MCF 10A (cell line): ENCODE data around the gene AMFR. TPM values are rescaled to one million over a fixed set of nuclear protein-coding genes. Genes with fewer than 3 reads are reported as not detected.

ENCODE experiments used
- BruUV-seq: library from RNA; stranded (reverse); fragments of 400-500 nt; replicated peaks from 2 replicates; lab custom pipeline; 2021; lab: Mats Ljungman, UMichigan
- CTCF ChIA-PET: fragments of 300-600 bp; sonication (Branson Sonifier 250); formaldehyde crosslinking; extraction: SDS; loops from one replicate; lab custom pipeline; 2021; ENCODE audit warnings: antibody characterized with exemption, inconsistent platforms; lab: Yijun Ruan, JAX
- POLR2A ChIA-PET: fragments of 300-600, 350-650 bp; sonication (Branson Sonifier 250); formaldehyde crosslinking; extraction: SDS; loops from one replicate; lab custom pipeline; 2020; ENCODE audit warnings: antibody characterized with exemption, inconsistent platforms; lab: Yijun Ruan, JAX
- DNase-seq: peaks from one replicate; pipeline ENCODE4 v3.0.0-alpha.2; 2018; ENCODE audit not compliant: unreplicated experiment
- H3K27ac Mint-ChIP-seq: one replicate; pipeline ENCODE4 v1.8.0; 2022; ENCODE audit warnings: mild to moderate bottlenecking, low read depth, mixed read lengths; ENCODE audit not compliant: unreplicated experiment
- H3K27me3 Mint-ChIP-seq: one replicate; pipeline ENCODE4 v1.8.0; 2022; ENCODE audit warnings: mixed read lengths; ENCODE audit not compliant: insufficient read depth, unreplicated experiment
- H3K36me3 Mint-ChIP-seq: one replicate; pipeline ENCODE4 v1.8.0; 2022; ENCODE audit warnings: mild to moderate bottlenecking, moderate library complexity, mixed read lengths; ENCODE audit not compliant: insufficient read depth, unreplicated experiment
- H3K4me1 Mint-ChIP-seq: one replicate; pipeline ENCODE4 v1.8.0; 2022; ENCODE audit warnings: mixed read lengths; ENCODE audit not compliant: insufficient read depth, unreplicated experiment
- H3K4me3 Mint-ChIP-seq: one replicate; pipeline ENCODE4 v1.8.0; 2022; ENCODE audit warnings: mild to moderate bottlenecking, moderate library complexity, mixed read lengths; ENCODE audit not compliant: unreplicated experiment
- H3K9me3 Mint-ChIP-seq: one replicate; pipeline ENCODE4 v1.8.0; 2022; ENCODE audit warnings: mixed read lengths; ENCODE audit not compliant: unreplicated experiment
- intact Hi-C: fragments of 100-400 bp; cut with micrococcal nuclease; formaldehyde crosslinking; loops from 2 replicates; pipeline ENCODE4 v1.14.1; 2022
- total RNA-seq: library from RNA; stranded (reverse); gene quantifications from 2 replicates; pipeline ENCODE4 v1.2.3, GENCODE V29; 2022
- TF ChIP-seq, protein P1 (sequence below): fragments of 200-600 bp; IDR thresholded peaks from one replicate; pipeline ENCODE4 v1.8.0; 2022; ENCODE audit warnings: antibody characterized with exemption, mild to moderate bottlenecking; ENCODE audit not compliant: unreplicated experiment

Gene AMFR
- total RNA-seq, 1 experiment from 2014 or later, result 97.2 TPM

DNA sequence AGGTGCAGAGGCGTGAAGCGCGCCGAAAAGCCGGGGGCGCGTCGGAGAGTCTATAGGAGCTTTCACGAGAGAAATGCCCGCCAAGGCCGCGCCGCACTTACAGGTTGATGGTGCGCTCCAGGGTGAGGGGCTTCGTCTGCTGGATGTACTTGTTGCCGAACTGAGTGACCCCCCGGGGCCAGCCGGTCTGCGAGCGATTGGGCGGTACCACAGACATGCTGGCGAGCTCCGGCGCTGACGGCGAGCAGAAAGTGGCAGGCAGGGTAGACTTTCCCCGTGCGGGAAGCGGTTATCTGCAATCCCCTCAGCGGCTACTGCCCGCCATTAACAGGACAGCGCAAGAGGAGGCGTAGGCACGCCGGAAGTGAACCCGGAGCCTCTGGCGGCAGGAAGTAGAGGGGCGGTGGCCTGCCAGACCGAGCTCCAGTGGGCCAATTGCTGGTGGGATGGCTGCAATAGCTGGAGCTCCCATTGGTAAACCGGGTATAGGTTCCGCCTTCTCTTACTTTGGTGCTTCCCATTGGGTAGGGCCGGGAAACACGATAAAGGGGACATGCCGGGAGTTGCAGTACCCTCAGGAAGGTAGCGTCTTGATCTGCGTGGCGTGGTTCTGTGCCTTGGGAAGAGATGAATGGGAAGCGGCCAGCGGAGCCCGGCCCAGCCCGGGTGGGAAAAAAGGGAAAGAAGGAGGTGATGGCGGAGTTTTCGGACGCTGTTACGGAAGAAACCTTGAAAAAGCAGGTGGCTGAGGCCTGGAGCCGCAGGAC lies 25.8 kb upstream of the AMFR start, which contains the start of the genes NUDT21 and OGFOD1:
TSS of gene NUDT21 (minus strand) at position 347 of the 767 bp plus-strand sequence. CDS start at position 217, 130 bp downstream.
TSS of gene OGFOD1 (plus strand) at position 569 of the 767 bp plus-strand sequence. CDS start at position 628, 59 bp downstream.
- H3K4me1 Mint-ChIP-seq, result peaks cover 24% of the 10 kb centered on the region
- POLR2A ChIA-PET, result interaction anchor here (0.5 to 3.5 kb wide), 39 partner anchors 8 to 1526 kb away, joined by 3 to 35 read pairs (median 4); partner anchors contain the start of genes AMFR, MT1X and MT2A

DNA sequence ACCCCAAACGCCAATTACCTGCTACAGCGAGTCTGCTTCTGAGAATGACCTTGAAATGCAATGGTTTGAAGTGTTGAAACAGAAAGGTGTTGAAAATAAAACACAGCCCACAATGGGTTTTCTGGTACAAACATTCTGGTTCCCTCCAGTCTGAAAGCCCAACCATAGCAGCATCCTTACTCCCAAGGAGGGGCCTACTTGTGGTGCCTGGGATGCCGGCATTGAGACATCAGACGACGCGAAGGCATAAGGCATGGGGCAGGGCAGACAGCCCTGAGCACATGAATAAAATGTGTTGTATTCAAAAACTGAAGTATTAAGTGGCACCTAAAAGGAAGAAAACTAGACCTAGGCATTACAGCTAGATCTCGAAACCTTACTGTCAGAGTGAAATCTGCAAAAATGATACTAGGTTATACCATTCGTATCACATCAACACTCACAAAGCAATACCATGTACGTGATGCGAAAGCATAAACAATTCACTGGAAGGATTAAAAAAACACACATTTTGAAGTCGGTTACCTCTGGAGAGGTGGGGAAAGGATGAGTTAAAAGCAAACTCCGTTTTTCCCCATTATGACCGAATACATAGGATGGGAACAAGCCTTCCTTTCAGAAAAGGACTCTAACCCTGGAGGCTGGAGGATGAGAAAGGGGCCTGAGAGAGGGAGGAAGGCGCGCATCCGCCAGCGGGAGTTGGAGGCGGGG lies 25.1 kb upstream of the AMFR start:
- BruUV-seq, result TSS peak; percentile 33
- intact Hi-C loops, result loop anchor here (2.0 kb wide), 1 partner anchor 24 kb away; no protein-coding TSS in a partner anchor
- CTCF ChIA-PET, result interaction anchor here (0.6 to 1.4 kb wide), 3 partner anchors 15 to 1013 kb away, joined by 3 read pairs; no protein-coding TSS in a partner anchor
- Mint-ChIP-seq H3K27me3 (no peaks in the 10 kb centered on the region), H3K36me3 (peaks cover 46% of the 10 kb centered on the region), H3K4me3 (peak overlapping the region; percentile 83), H3K27ac (peak overlapping the region; percentile 80), H3K9me3 (no peaks in the 10 kb centered on the region), H3K4me1 (peaks cover 20% of the 10 kb centered on the region)
- TF ChIP-seq, protein P1, sequence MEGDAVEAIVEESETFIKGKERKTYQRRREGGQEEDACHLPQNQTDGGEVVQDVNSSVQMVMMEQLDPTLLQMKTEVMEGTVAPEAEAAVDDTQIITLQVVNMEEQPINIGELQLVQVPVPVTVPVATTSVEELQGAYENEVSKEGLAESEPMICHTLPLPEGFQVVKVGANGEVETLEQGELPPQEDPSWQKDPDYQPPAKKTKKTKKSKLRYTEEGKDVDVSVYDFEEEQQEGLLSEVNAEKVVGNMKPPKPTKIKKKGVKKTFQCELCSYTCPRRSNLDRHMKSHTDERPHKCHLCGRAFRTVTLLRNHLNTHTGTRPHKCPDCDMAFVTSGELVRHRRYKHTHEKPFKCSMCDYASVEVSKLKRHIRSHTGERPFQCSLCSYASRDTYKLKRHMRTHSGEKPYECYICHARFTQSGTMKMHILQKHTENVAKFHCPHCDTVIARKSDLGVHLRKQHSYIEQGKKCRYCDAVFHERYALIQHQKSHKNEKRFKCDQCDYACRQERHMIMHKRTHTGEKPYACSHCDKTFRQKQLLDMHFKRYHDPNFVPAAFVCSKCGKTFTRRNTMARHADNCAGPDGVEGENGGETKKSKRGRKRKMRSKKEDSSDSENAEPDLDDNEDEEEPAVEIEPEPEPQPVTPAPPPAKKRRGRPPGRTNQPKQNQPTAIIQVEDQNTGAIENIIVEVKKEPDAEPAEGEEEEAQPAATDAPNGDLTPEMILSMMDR, result no peak
- POLR2A ChIA-PET, result interaction anchor here (0.5 to 3.5 kb wide), 35 partner anchors 8 to 1525 kb away, joined by 3 to 35 read pairs (median 5); partner anchors contain the start of genes AMFR, MT1X and MT2A
- no peak for DNase-seq

More for the DNA sequence above, 25.8 kb upstream of the AMFR start, which contains the start of the genes NUDT21 and OGFOD1:
- Mint-ChIP-seq H3K27ac (peak within 1 kb of the TSS; percentile 80), H3K4me3 (peak within 1 kb of the TSS; percentile 83), H3K9me3 (no peaks in the 10 kb centered on the region), H3K36me3 (peaks cover 46% of the 10 kb centered on the region), H3K27me3 (no peaks in the 10 kb centered on the region)
- DNase-seq, result peak; percentile 98
- intact Hi-C loops, result loop anchor here (2.0 kb wide), 1 partner anchor 24 kb away; no protein-coding TSS in a partner anchor
- BruUV-seq, result no TSS peak
- CTCF ChIA-PET, result interaction anchor here (0.7 to 1.4 kb wide), 4 partner anchors 15 to 1012 kb away, joined by 3 to 5 read pairs (median 3); no protein-coding TSS in a partner anchor
- TF ChIP-seq, protein P1, result no peak

DNA sequence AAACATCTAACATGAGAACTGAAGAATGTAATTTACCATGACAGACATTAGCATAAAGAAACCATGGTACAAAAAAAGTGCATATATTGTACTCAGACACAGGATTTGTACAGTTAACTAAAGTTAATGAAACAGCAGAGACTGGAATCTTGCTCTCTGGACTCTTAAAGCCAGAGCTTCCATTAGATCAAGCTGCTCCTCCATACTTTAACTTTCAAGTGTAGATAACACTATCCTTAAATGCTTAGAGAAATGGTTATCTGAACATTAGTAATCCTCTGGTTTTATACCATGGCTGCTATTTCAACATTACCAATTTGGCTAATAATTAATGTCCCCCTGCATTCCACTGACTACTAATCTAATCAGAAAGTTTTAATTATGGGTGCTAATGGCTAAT lies 22.7 kb upstream of the AMFR start:
- ChIA-PET POLR2A (interaction anchor here (0.6 to 2.1 kb wide), 4 partner anchors 21 to 239 kb away, joined by 3 to 9 read pairs (median 6); partner anchors contain the start of gene MT1X), CTCF (no interaction called here)
- DNase-seq, result no peak
- Mint-ChIP-seq H3K4me3 (no peak overlapping the region), H3K4me1 (peaks cover 20% of the 10 kb centered on the region), H3K9me3 (no peaks in the 10 kb centered on the region), H3K27me3 (no peaks in the 10 kb centered on the region), H3K36me3 (peaks cover 45% of the 10 kb centered on the region), H3K27ac (no peak overlapping the region)
- TF ChIP-seq, protein P1, result no peak
- intact Hi-C loops, result no loop called here
- BruUV-seq, result no TSS peak
